DND-41 (cell line): Measurements from ENCODE around the gene TUB.

Source experiments
- ATAC-seq: fragments of 200-7000 bp; cut with Tn5 transposase; 3 replicates; pipeline ENCODE4 v1.9.1; 2021; ENCODE audit warnings: low read depth; ENCODE audit not compliant: insufficient read depth
- DNase-seq: peaks from one replicate; pipeline ENCODE4 v3.0.0-alpha.2; 2020
- H2AFZ ChIP-seq: 2 replicates; pipeline ENCODE4 v1.6.0; 2012; ENCODE audit warnings: low read depth, low read length
- H3K27ac ChIP-seq: 2 replicates; pipeline ENCODE4 v1.5.1; 2012; ENCODE audit warnings: low read length, inconsistent platforms
- H3K27me3 ChIP-seq: fragments of 200-600 bp; sonication (generic); 2 replicates; pipeline ENCODE4 v1.6.0; 2012; ENCODE audit warnings: low read length, mild to moderate bottlenecking, inconsistent platforms; ENCODE audit not compliant: insufficient read depth, poor library complexity
- H3K36me3 ChIP-seq: 2 replicates; pipeline ENCODE4 v1.5.1; 2012; ENCODE audit warnings: low read length, inconsistent platforms; ENCODE audit not compliant: insufficient read depth
- H3K4me1 ChIP-seq: 2 replicates; pipeline ENCODE4 v1.5.1; 2012; ENCODE audit warnings: mild to moderate bottlenecking, low read length; ENCODE audit not compliant: insufficient read depth
- H3K4me2 ChIP-seq: 2 replicates; pipeline ENCODE4 v1.6.0; 2012; ENCODE audit warnings: mild to moderate bottlenecking, moderate library complexity, low read length, inconsistent platforms; ENCODE audit not compliant: insufficient read depth
- H3K4me3 ChIP-seq, 2 experiments: fragments of 200-600 bp in 1 of 2; shearing (Covaris generic) in 1 of 2; 2 replicates each; pipeline ENCODE4 v1.5.1; 2012 to 2016; ENCODE audit warnings: inconsistent platforms in 2 of 2, low read length in 2 of 2, mild to moderate bottlenecking in 2 of 2, low read depth in 1 of 2, moderate library complexity in 1 of 2
- H3K79me2 ChIP-seq: 2 replicates; pipeline ENCODE4 v1.6.0; 2012; ENCODE audit warnings: low read length, inconsistent platforms; ENCODE audit not compliant: insufficient read depth
- H3K9ac ChIP-seq: 2 replicates; pipeline ENCODE4 v1.6.0; 2012; ENCODE audit warnings: low read depth, mild to moderate bottlenecking, inconsistent platforms, low read length, moderate library complexity
- H3K9me3 ChIP-seq: 2 replicates; pipeline ENCODE4 v1.5.1; 2012; ENCODE audit warnings: low read length, moderate library complexity, mild to moderate bottlenecking, inconsistent platforms; ENCODE audit not compliant: insufficient read depth, severe bottlenecking
- H4K20me1 ChIP-seq: 2 replicates; pipeline ENCODE4 v1.6.0; 2012; ENCODE audit warnings: low read length; ENCODE audit not compliant: insufficient read depth
- CTCF ChIP-seq: IDR thresholded peaks from 2 replicates; pipeline ENCODE4 v1.5.1; 2012; ENCODE audit warnings: borderline replicate concordance, low read length, moderate library complexity, mild to moderate bottlenecking; ENCODE audit not compliant: poor library complexity, severe bottlenecking; ENCODE audit errors: extremely low read depth
- EZH2 ChIP-seq: IDR thresholded peaks from 3 replicates; pipeline ENCODE4 v1.6.1; 2012; ENCODE audit warnings: borderline replicate concordance, low read depth, mild to moderate bottlenecking, moderate library complexity, low read length, inconsistent platforms; ENCODE audit not compliant: severe bottlenecking

The TUB gene

GRCh38 chr11:8041576-8041975 is 39.4 kb upstream of the TUB start:
- Histone ChIP-seq H3K27ac (no peak overlapping the region), H3K36me3 (no peaks in the 10 kb centered on the region), H3K4me3 (no peak overlapping the region), H3K4me2 (no peak overlapping the region), H3K79me2 (no peaks in the 10 kb centered on the region), H3K4me1 (no peaks in the 10 kb centered on the region), H2AFZ (no peak overlapping the region), H3K9ac (no peak overlapping the region), H3K27me3 (no peaks in the 10 kb centered on the region), H3K9me3 (no peaks in the 10 kb centered on the region), H4K20me1 (no peaks in the 10 kb centered on the region)
- TF ChIP-seq CTCF (no peak), EZH2 (no peak)
- no peak for ATAC-seq
- no peak for DNase-seq

- Histone ChIP-seq H2AFZ (no peak overlapping the region), H3K9ac (no peak overlapping the region), H3K27me3 (no peaks in the 10 kb centered on the region), H4K20me1 (no peaks in the 10 kb centered on the region), H3K9me3 (no peaks in the 10 kb centered on the region), H3K79me2 (no peaks in the 10 kb centered on the region), H3K27ac (no peak overlapping the region), H3K4me1 (no peaks in the 10 kb centered on the region), H3K36me3 (no peaks in the 10 kb centered on the region), H3K4me2 (no peak overlapping the region), H3K4me3 (no peak overlapping the region)
- DNase-seq: no peak
- ATAC-seq: no peak
- TF ChIP-seq CTCF (no peak), EZH2 (no peak)
Measured at GRCh38 chr11:8043756-8044155, 37.3 kb upstream of the TUB start.

GRCh38 chr11:8045839-8046238 is 35.2 kb upstream of the TUB start:
- Histone ChIP-seq H3K4me3 (no peak overlapping the region), H4K20me1 (no peaks in the 10 kb centered on the region), H3K9ac (no peak overlapping the region), H3K27me3 (peaks cover 15% of the 10 kb centered on the region), H3K4me1 (no peaks in the 10 kb centered on the region), H3K36me3 (no peaks in the 10 kb centered on the region), H3K79me2 (no peaks in the 10 kb centered on the region), H3K27ac (no peak overlapping the region), H3K9me3 (no peaks in the 10 kb centered on the region), H3K4me2 (no peak overlapping the region), H2AFZ (no peak overlapping the region)
- ATAC-seq (no peak), DNase-seq (no peak)
- TF ChIP-seq EZH2: no peak
- no peak for TF ChIP-seq CTCF

GRCh38 chr11:8047382-8047781 is 33.6 kb upstream of the TUB start:
- no peaks in the 10 kb centered on the region for H4K20me1 ChIP-seq
- no peak for TF ChIP-seq EZH2
- no peak for TF ChIP-seq CTCF
- no peak overlapping the region for H3K4me3 ChIP-seq
- H3K9me3 ChIP-seq: no peaks in the 10 kb centered on the region
- ATAC-seq (no peak), DNase-seq (no peak)
- no peaks in the 10 kb centered on the region for H3K4me1 ChIP-seq
- no peak overlapping the region for H3K4me2 ChIP-seq
- H3K36me3 ChIP-seq: no peaks in the 10 kb centered on the region
- H3K9ac ChIP-seq: no peak overlapping the region
- H2AFZ ChIP-seq: no peak overlapping the region
- H3K27me3 ChIP-seq: peaks cover 16% of the 10 kb centered on the region
- H3K27ac ChIP-seq: no peak overlapping the region
- H3K79me2 ChIP-seq: no peaks in the 10 kb centered on the region
